H9 (cell line): ENCODE measurements around the gene BANF1. TPM values are rescaled to one million over a fixed set of nuclear protein-coding genes. Genes with fewer than 3 reads are reported as not detected.

Experiments used
- DNase-seq: peaks from one replicate; pipeline ENCODE4 v3.0.0-alpha.2; 2017
- H2AFZ ChIP-seq: one replicate; pipeline ENCODE4 v1.6.1; 2013; ENCODE audit warnings: mild to moderate bottlenecking, low read length, control low read depth, moderate library complexity
- H2AK5ac ChIP-seq: 2 replicates; pipeline ENCODE4 v1.6.1; 2013; ENCODE audit warnings: low read length, control low read depth, mixed read lengths; ENCODE audit not compliant: insufficient read length
- H2BK120ac ChIP-seq: one replicate; pipeline ENCODE4 v1.6.1; 2013; ENCODE audit warnings: low read depth, mild to moderate bottlenecking, low read length, control low read depth, inconsistent platforms; ENCODE audit not compliant: poor library complexity, severe bottlenecking
- H2BK12ac ChIP-seq: 2 replicates; pipeline ENCODE4 v1.6.1; 2013; ENCODE audit warnings: low read length, control low read depth, mixed read lengths, low read depth; ENCODE audit not compliant: insufficient read length
- H2BK15ac ChIP-seq: 2 replicates; pipeline ENCODE4 v1.6.1; 2013; ENCODE audit warnings: low read depth, low read length, control low read depth
- H2BK20ac ChIP-seq: one replicate; pipeline ENCODE4 v1.6.1; 2013; ENCODE audit warnings: low read depth, mild to moderate bottlenecking, low read length, control low read depth, inconsistent platforms; ENCODE audit not compliant: poor library complexity, severe bottlenecking
- H2BK5ac ChIP-seq: 2 replicates; pipeline ENCODE4 v1.6.1; 2013; ENCODE audit warnings: low read length, control low read depth, mixed read lengths; ENCODE audit not compliant: insufficient read length
- H3K14ac ChIP-seq: 2 replicates; pipeline ENCODE4 v1.6.1; 2013; ENCODE audit warnings: low read length, control low read depth; ENCODE audit not compliant: insufficient read depth
- H3K18ac ChIP-seq: 2 replicates; pipeline ENCODE4 v1.6.1; 2013; ENCODE audit warnings: low read depth, mild to moderate bottlenecking, mixed read lengths, low read length, control low read depth; ENCODE audit not compliant: insufficient read length
- H3K23ac ChIP-seq: 2 replicates; pipeline ENCODE4 v1.6.1; 2013; ENCODE audit warnings: low read length, control low read depth, mixed read lengths, low read depth; ENCODE audit not compliant: insufficient read length
- H3K23me2 ChIP-seq: 2 replicates; pipeline ENCODE4 v1.6.1; 2013; ENCODE audit warnings: low read depth, mild to moderate bottlenecking, mixed read lengths, low read length, control low read depth; ENCODE audit not compliant: insufficient read length, poor library complexity, severe bottlenecking
- H3K27ac ChIP-seq: 2 replicates; pipeline ENCODE4 v1.5.1; 2013; ENCODE audit warnings: low read length, control low read depth, mixed read lengths, low read depth; ENCODE audit not compliant: insufficient read length
- H3K27me3 ChIP-seq: 2 replicates; pipeline ENCODE4 v1.6.1; 2013; ENCODE audit warnings: low read length, control low read depth, inconsistent platforms; ENCODE audit not compliant: insufficient read depth
- H3K4ac ChIP-seq: 2 replicates; pipeline ENCODE4 v1.6.1; 2013; ENCODE audit warnings: low read depth, mild to moderate bottlenecking, control low read depth, inconsistent platforms, low read length, moderate library complexity
- H3K4me1 ChIP-seq: 2 replicates; pipeline ENCODE4 v1.6.1; 2013; ENCODE audit warnings: low read length, control low read depth, inconsistent platforms; ENCODE audit not compliant: insufficient read depth
- H3K4me2 ChIP-seq: 2 replicates; pipeline ENCODE4 v1.6.1; 2013; ENCODE audit warnings: low read length, control low read depth, mixed read lengths; ENCODE audit not compliant: insufficient read length, insufficient read depth
- H3K56ac ChIP-seq: 2 replicates; pipeline ENCODE4 v1.6.1; 2013; ENCODE audit warnings: low read depth, mild to moderate bottlenecking, mixed read lengths, low read length, control low read depth; ENCODE audit not compliant: insufficient read length
- H3K79me1 ChIP-seq: 2 replicates; pipeline ENCODE4 v1.6.1; 2013; ENCODE audit warnings: low read depth, mild to moderate bottlenecking, moderate library complexity, low read length, control low read depth, inconsistent platforms; ENCODE audit not compliant: insufficient read depth, poor library complexity, severe bottlenecking
- H3K79me2 ChIP-seq: 2 replicates; pipeline ENCODE4 v1.6.1; 2013; ENCODE audit warnings: low read length, control low read depth, inconsistent platforms; ENCODE audit not compliant: insufficient read depth
- H3K9ac ChIP-seq: 2 replicates; pipeline ENCODE4 v1.6.1; 2013; ENCODE audit warnings: low read length, control low read depth, mixed read lengths; ENCODE audit not compliant: insufficient read length; ENCODE audit errors: extremely low read depth
- H3K9me3 ChIP-seq: one replicate; pipeline ENCODE4 v1.6.1; 2013; ENCODE audit warnings: low read depth, low read length, inconsistent platforms; ENCODE audit not compliant: control insufficient read depth
- H3T11ph ChIP-seq: one replicate; pipeline ENCODE4 v1.6.1; 2013; ENCODE audit warnings: mild to moderate bottlenecking, low read length, control low read depth, inconsistent platforms
- H4K20me1 ChIP-seq: one replicate; pipeline ENCODE4 v1.6.1; 2013; ENCODE audit not compliant: control insufficient read depth, insufficient read length, insufficient read depth
- H4K5ac ChIP-seq: 2 replicates; pipeline ENCODE4 v1.6.1; 2013; ENCODE audit warnings: low read depth, mild to moderate bottlenecking, mixed read lengths, low read length, control low read depth; ENCODE audit not compliant: insufficient read length
- H4K8ac ChIP-seq: replicated peaks from 2 replicates; pipeline ENCODE4 v1.6.1; 2013; ENCODE audit warnings: low read length, control low read depth, mixed read lengths, low read depth; ENCODE audit not compliant: insufficient read length
- H4K91ac ChIP-seq: 2 replicates; pipeline ENCODE4 v1.6.1; 2013; ENCODE audit warnings: low read depth, mild to moderate bottlenecking, moderate library complexity, mixed read lengths, low read length, control low read depth; ENCODE audit not compliant: insufficient read length
- H3K27ac Mint-ChIP-seq, 3 experiments: 2 replicates in 2 of 3; 3 replicates in 1 of 3; pipeline ENCODE4 v1.8.0; 2020 to 2021; ENCODE audit warnings: mixed read lengths in 3 of 3, mild to moderate bottlenecking in 1 of 3, moderate library complexity in 1 of 3
- H3K27me3 Mint-ChIP-seq: 2 replicates; pipeline ENCODE4 v1.8.0; 2021; ENCODE audit warnings: low read depth, mild to moderate bottlenecking, moderate library complexity, mixed read lengths
- H3K36me3 Mint-ChIP-seq, 3 experiments: 2 replicates in 2 of 3; 3 replicates in 1 of 3; pipeline ENCODE4 v1.8.0; 2020 to 2021; ENCODE audit warnings: low read depth in 3 of 3, mixed read lengths in 3 of 3; ENCODE audit not compliant: insufficient read depth in 1 of 3
- H3K4me1 Mint-ChIP-seq, 2 experiments: 2 replicates each; pipeline ENCODE4 v1.8.0; 2020; ENCODE audit warnings: mixed read lengths in 2 of 2
- H3K4me3 Mint-ChIP-seq, 2 experiments: 2 replicates in 1 of 2; 3 replicates in 1 of 2; pipeline ENCODE4 v1.8.0; 2020 to 2021; ENCODE audit warnings: mild to moderate bottlenecking in 2 of 2, mixed read lengths in 2 of 2, moderate library complexity in 1 of 2
- H3K9me3 Mint-ChIP-seq, 2 experiments: 2 replicates in 1 of 2; 3 replicates in 1 of 2; pipeline ENCODE4 v1.8.0; 2020; ENCODE audit warnings: mild to moderate bottlenecking in 2 of 2, mixed read lengths in 2 of 2, moderate library complexity in 1 of 2
- WGBS: extraction: QIAGEN DNeasy Blood & Tissue Kit; methylation state at CpG from one replicate; pipeline ENCODE4 v1.1.7; 2013; ENCODE audit warnings: missing lambda C conversion rate, low lambda C conversion rate, mixed read lengths; ENCODE audit not compliant: insufficient read length; ENCODE audit errors: extremely low coverage; 5-methylcytosine and 5-hydroxymethylcytosine counted together
- total RNA-seq: library from RNA; stranded (reverse); gene quantifications from 2 replicates; pipeline ENCODE4 v1.2.1, GENCODE V29; 2021
- TF ChIP-seq, protein P1 (sequence below): fragments of 200-600 bp; sonication (generic); conservative IDR thresholded peaks from 3 replicates; pipeline ENCODE4 v1.8.0; 2021; ENCODE audit warnings: antibody characterized with exemption, mild to moderate bottlenecking

BANF1 gene
- total RNA-seq, 1 experiment from 2014 or later, result 346 TPM

DNA sequence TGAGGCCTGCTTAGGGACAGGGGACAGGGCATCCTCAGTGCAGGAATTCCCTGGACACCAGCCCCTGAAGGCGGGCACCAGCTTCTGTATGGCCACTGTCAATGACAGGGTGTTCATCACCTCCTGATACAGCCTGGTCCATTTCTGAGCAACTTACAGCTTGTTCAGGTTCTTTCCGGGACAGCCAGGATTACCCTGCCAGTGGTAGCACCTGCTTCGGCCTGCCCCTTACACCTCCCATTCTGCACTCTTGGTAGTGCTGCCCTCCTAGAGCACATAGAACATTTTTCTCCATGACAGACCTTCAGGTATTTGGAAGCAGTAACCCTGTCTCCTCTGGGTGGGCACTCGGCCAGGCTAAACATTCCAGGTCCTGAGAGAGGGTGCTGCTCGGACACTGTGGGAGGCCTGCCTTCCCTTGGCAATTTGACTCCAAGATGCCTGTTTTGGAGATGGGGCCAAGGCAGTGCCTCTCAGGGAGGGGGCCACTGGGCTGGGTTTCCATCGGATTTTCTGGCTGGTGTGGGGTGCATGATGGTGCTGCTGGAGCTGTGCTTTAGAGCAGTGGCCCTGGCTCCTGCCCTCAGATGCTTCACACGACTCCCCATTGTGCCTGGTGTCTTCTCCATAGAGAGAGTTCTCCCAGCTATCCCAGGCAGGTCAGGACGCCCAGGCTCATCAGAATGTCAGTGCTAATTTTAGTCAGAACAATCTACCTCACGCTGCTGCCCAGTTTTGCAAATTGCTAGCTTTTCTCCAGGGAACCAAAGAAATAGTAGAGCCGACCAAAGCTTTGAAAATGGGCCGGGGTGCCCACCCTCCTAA lies 45.5 kb downstream of the BANF1 start:
- Histone ChIP-seq H3K9ac (peak overlapping the region; percentile 40), H2BK5ac (no peak overlapping the region), H4K20me1 (peaks cover 3% of the 10 kb centered on the region), H3K14ac (no peak overlapping the region; the same call in 1 of the 2 replicates), H2BK120ac (no peak overlapping the region), H2AFZ (no peak overlapping the region), H4K91ac (no peak overlapping the region), H3K79me2 (peaks cover 5% of the 10 kb centered on the region; the same call in 1 of the 2 replicates), H4K5ac (no peak overlapping the region), H2BK15ac (no peak overlapping the region), H4K8ac (no peak overlapping the region), H3K9me3 (no peaks in the 10 kb centered on the region), H2AK5ac (no peak overlapping the region), H3K23ac (no peak overlapping the region), H2BK12ac (no peak overlapping the region), H3T11ph (no peak overlapping the region), H3K18ac (no peak overlapping the region), H3K27me3 (no peaks in the 10 kb centered on the region), H3K4ac (no peak overlapping the region), H3K23me2 (peaks cover 13% of the 10 kb centered on the region), H3K79me1 (no peaks in the 10 kb centered on the region), H3K27ac (no peak overlapping the region), H3K56ac (no peak overlapping the region), H2BK20ac (no peak overlapping the region), H3K4me1 (peaks cover 6% of the 10 kb centered on the region; the same call in 1 of the 2 replicates), H3K4me2 (peak overlapping the region; percentile 74)
- peaks cover 10 to 23% (median 20%) of the 10 kb centered on the region in 3 experiments for H3K36me3 Mint-ChIP-seq
- TF ChIP-seq, protein P1, sequence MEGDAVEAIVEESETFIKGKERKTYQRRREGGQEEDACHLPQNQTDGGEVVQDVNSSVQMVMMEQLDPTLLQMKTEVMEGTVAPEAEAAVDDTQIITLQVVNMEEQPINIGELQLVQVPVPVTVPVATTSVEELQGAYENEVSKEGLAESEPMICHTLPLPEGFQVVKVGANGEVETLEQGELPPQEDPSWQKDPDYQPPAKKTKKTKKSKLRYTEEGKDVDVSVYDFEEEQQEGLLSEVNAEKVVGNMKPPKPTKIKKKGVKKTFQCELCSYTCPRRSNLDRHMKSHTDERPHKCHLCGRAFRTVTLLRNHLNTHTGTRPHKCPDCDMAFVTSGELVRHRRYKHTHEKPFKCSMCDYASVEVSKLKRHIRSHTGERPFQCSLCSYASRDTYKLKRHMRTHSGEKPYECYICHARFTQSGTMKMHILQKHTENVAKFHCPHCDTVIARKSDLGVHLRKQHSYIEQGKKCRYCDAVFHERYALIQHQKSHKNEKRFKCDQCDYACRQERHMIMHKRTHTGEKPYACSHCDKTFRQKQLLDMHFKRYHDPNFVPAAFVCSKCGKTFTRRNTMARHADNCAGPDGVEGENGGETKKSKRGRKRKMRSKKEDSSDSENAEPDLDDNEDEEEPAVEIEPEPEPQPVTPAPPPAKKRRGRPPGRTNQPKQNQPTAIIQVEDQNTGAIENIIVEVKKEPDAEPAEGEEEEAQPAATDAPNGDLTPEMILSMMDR, result no peak
- no peaks in the 10 kb centered on the region; the same call in 1 of the 2 replicates for H3K27me3 Mint-ChIP-seq
- H3K9me3 Mint-ChIP-seq, result no peaks in the 10 kb centered on the region
- WGBS, result no CpG with 5 or more reads among the region's 11 CpGs
- H3K4me1 Mint-ChIP-seq, result peaks cover 33 to 44% of the 10 kb centered on the region in 2 experiments
- H3K4me3 Mint-ChIP-seq, result peak overlapping the region; percentile 84 to 94
- peak overlapping the region in 1 of 3 experiments; percentile 31; a peak in 1 of 7 replicates for H3K27ac Mint-ChIP-seq
- no peak for DNase-seq
